ENCODE results near the gene LRRD1. TPM values are rescaled to one million over a fixed set of nuclear protein-coding genes. Genes with fewer than 3 reads are reported as not detected.
A peak's percentile ranks its signal among the peaks of the same experiment; 100 is the strongest.

Gene LRRD1
- total and polyA plus RNA-seq, 9 of the 15 experiments (the other 6 are each of a cell fraction or from before 2014, with no cell fraction given) = 0.07 to 0.15 TPM; not detected in 7

GRCh38 chr7:92158660-92159575 is 20.0 kb downstream of the LRRD1 start:
- H3K9ac ChIP-seq (ENCODE audit: insufficient read depth in 1 of 2, low read depth in 2 of 2, low read length in 2 of 2) = no peak overlapping the region
- ChIA-PET POLR2A (no interaction called here), CTCF (ENCODE audit: low intra/inter-chr PET ratio) (no interaction called here)
- ATAC-seq (no peak), DNase-seq (ENCODE audit: extremely low read depth in 1 of 4, low spot score in 3 of 4) (no peak), FAIRE-seq (no peak)
- no peaks in the 10 kb centered on the region for H4K20me1 ChIP-seq (replicated peaks; ENCODE audit: control insufficient read depth, insufficient read depth, low read length)
- H3K27ac ChIP-seq (ENCODE audit: extremely low read depth, low read depth, low read length) = no peak overlapping the region
- BruUV-seq (replicated peaks) = no TSS peak
- H3K4me1 ChIP-seq (replicated peaks in 1 of 2; ENCODE audit: control insufficient read depth in 2 of 2, insufficient read depth in 2 of 2, low read length in 2 of 2) = peaks cover 0 to 5% of the 10 kb centered on the region in 2 experiments; a peak in 2 of 5 replicates
- in situ Hi-C loops (cut with MboI) (no loop called here), intact Hi-C loops (cut with micrococcal nuclease) (no loop called here)
- no peak overlapping the region for H3K4me3 ChIP-seq
- H2AFZ ChIP-seq (ENCODE audit: low read depth, low read length) = no peak overlapping the region
- WGBS (ENCODE audit: insufficient coverage, low coverage, missing lambda C conversion rate) = 11% methylated on average over 3 of the region's 3 CpGs
- TF ChIP-seq CBX1 (IDR thresholded peaks at IDR 0.05; ENCODE audit: low read depth) (no peak), CEBPB (tag; IDR thresholded peaks at IDR 0.05) (0 out of 2 replicates have a peak, but pooled peaks have one; percentile 23), ZNF316 (IDR thresholded peaks at IDR 0.05) (0 out of 2 replicates have a peak, but pooled peaks have one; percentile 6)
- no peaks in the 10 kb centered on the region for H3K9me3 ChIP-seq (replicated peaks; ENCODE audit: control insufficient read depth, insufficient read depth, low read depth, low read length)
- H3K79me2 ChIP-seq (ENCODE audit: control insufficient read depth, insufficient read depth, low read length) = no peaks in the 10 kb centered on the region
- H3K36me3 ChIP-seq (ENCODE audit: control insufficient read depth, insufficient read depth, low read length) = no peaks in the 10 kb centered on the region
- H3K9me1 ChIP-seq (ENCODE audit: control insufficient read depth, insufficient read depth, low read length) = no peaks in the 10 kb centered on the region
- no peak overlapping the region for H3K4me2 ChIP-seq (ENCODE audit: insufficient read depth, low read length)
- H3K27me3 ChIP-seq (ENCODE audit: control insufficient read depth in 2 of 2, insufficient read depth in 2 of 2, low read length in 2 of 2) = peaks cover 0 to 2% of the 10 kb centered on the region in 2 experiments; a peak in 3 of 5 replicates

DNA sequence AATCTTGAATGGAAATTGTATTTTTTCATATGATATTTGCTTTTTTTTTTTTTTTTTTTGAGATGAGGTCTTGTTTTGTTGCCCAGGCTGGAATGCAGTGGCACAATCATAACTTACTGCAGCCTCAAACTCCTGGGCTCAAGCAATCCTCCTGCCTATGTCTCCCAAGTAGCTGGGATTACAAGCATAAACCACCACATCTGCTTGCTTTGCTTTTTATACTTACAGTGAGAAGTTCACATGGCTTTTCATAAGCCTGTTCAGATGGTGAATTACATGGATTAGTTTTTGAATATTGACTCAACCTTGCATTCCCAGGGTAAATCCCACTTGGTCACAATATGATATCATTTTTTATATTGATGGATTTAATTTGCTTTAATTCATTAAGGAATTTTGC is 22.0 kb downstream of the LRRD1 start:
- ChIA-PET CTCF (ENCODE audit: low intra/inter-chr PET ratio) (no interaction called here), POLR2A (interaction anchor here (0.7 to 1.4 kb wide), 2 partner anchors 39 to 342 kb away, joined by 3 to 4 read pairs; no protein-coding TSS in a partner anchor)
- Histone ChIP-seq H3K79me2 (ENCODE audit: control insufficient read depth, insufficient read depth, low read length) (no peaks in the 10 kb centered on the region), H3K27me3 (ENCODE audit: control insufficient read depth in 2 of 2, insufficient read depth in 2 of 2, low read length in 2 of 2) (no peaks in the 10 kb centered on the region; a peak in 1 of 5 replicates), H3K4me1 (replicated peaks in 1 of 2; ENCODE audit: control insufficient read depth in 2 of 2, insufficient read depth in 2 of 2, low read length in 2 of 2) (peaks cover 0 to 5% of the 10 kb centered on the region in 2 experiments; a peak in 2 of 5 replicates), H3K9ac (ENCODE audit: insufficient read depth in 1 of 2, low read depth in 2 of 2, low read length in 2 of 2) (no peak overlapping the region), H3K4me3 (no peak overlapping the region), H3K36me3 (ENCODE audit: control insufficient read depth, insufficient read depth, low read length) (no peaks in the 10 kb centered on the region), H2AFZ (ENCODE audit: low read depth, low read length) (no peak overlapping the region), H3K27ac (ENCODE audit: extremely low read depth, low read depth, low read length) (no peak overlapping the region), H3K4me2 (ENCODE audit: insufficient read depth, low read length) (no peak overlapping the region), H3K9me3 (replicated peaks; ENCODE audit: control insufficient read depth, insufficient read depth, low read depth, low read length) (no peaks in the 10 kb centered on the region), H3K9me1 (ENCODE audit: control insufficient read depth, insufficient read depth, low read length) (no peaks in the 10 kb centered on the region), H4K20me1 (replicated peaks; ENCODE audit: control insufficient read depth, insufficient read depth, low read length) (no peaks in the 10 kb centered on the region)
- in situ Hi-C loops (cut with MboI) (no loop called here), intact Hi-C loops (cut with micrococcal nuclease) (no loop called here)
- no TSS peak for BruUV-seq (replicated peaks)
- ATAC-seq = no peak
- no peak for DNase-seq (ENCODE audit: extremely low read depth in 1 of 4, low spot score in 3 of 4)
- FAIRE-seq = no peak
- TF ChIP-seq ZNF133 (CRISPR knock-in tag; IDR thresholded peaks at IDR 0.05) (no peak), ELF1 (tag; IDR thresholded peaks at IDR 0.05) (no peak), CHD4 (IDR thresholded peaks at IDR 0.05; ENCODE audit: insufficient read depth, insufficient replicate concordance, low read depth, low read length, poor library complexity, severe bottlenecking) (no peak), SIN3B (IDR thresholded peaks at IDR 0.05; ENCODE audit: low read depth) (no peak), MCM7 (IDR thresholded peaks at IDR 0.05) (no peak), TAF1 (IDR thresholded peaks at IDR 0.05; ENCODE audit: control insufficient read depth, extremely low read depth, insufficient read depth, low read length, severe bottlenecking) (no peak), TRIM24 (IDR thresholded peaks at IDR 0.05) (no peak), DLX4 (CRISPR knock-in tag; IDR thresholded peaks at IDR 0.05) (no peak), ILF3 (IDR thresholded peaks at IDR 0.05; ENCODE audit: borderline replicate concordance) (no peak), RFX7 (CRISPR knock-in tag; IDR thresholded peaks at IDR 0.05) (no peak), POLR2A (conservative IDR thresholded peaks at IDR 0.05) (no peak), SRSF9 (IDR thresholded peaks at IDR 0.05; ENCODE audit: borderline replicate concordance, low read depth, low read length) (no peak)

Measured in K562 (cell line).